ENCODE data around the gene ZNF22. TPM values are rescaled to one million over a fixed set of nuclear protein-coding genes. Genes with fewer than 3 reads are reported as not detected.

Gene ZNF22
- total and polyA plus RNA-seq, 2 experiments from 2014 or later = 22.1 to 31.3 TPM

- peaks cover 6% of the 10 kb centered on the region for H3K36me3 ChIP-seq
Measured at GRCh38 chr10:44974082-44974627, 26.6 kb upstream of the ZNF22 start.

GRCh38 chr10:44974628-44975430 lies 25.9 kb upstream of the ZNF22 start:
- Histone ChIP-seq H3K4me3 (peak overlapping the region; percentile 7), H3K27me3 (no peaks in the 10 kb centered on the region), H3K36me3 (peaks cover 6% of the 10 kb centered on the region), H3K9me3 (ENCODE audit: low read depth) (no peaks in the 10 kb centered on the region), H3K27ac (peak overlapping the region; percentile 96), H3K4me1 (ENCODE audit: low read depth) (peaks cover 54% of the 10 kb centered on the region)
- peak; percentile 70 to 85 for DNase-seq (ENCODE audit: low read depth in 1 of 2, low spot score in 1 of 2)
- peak; percentile 95 for TF ChIP-seq CTCF (IDR thresholded peaks at IDR 0.05; ENCODE audit: low read depth, low read length)

More at GRCh38 chr10:44974082-44974627, 26.6 kb upstream of the ZNF22 start:
- no peak for TF ChIP-seq CTCF (IDR thresholded peaks at IDR 0.05; ENCODE audit: low read depth, low read length)
- Histone ChIP-seq H3K4me1 (ENCODE audit: low read depth) (peaks cover 49% of the 10 kb centered on the region), H3K27ac (peak overlapping the region; percentile 96), H3K9me3 (ENCODE audit: low read depth) (no peaks in the 10 kb centered on the region), H3K4me3 (no peak overlapping the region), H3K27me3 (no peaks in the 10 kb centered on the region)
- DNase-seq (ENCODE audit: low read depth in 1 of 2, low spot score in 1 of 2) = no peak

GRCh38 chr10:44975431-44976331 lies 25.0 kb upstream of the ZNF22 start:
- Histone ChIP-seq H3K27me3 (no peaks in the 10 kb centered on the region), H3K4me3 (no peak overlapping the region), H3K9me3 (ENCODE audit: low read depth) (no peaks in the 10 kb centered on the region), H3K4me1 (ENCODE audit: low read depth) (peaks cover 63% of the 10 kb centered on the region), H3K27ac (peak overlapping the region; percentile 96), H3K36me3 (peaks cover 6% of the 10 kb centered on the region)
- no peak for TF ChIP-seq CTCF (IDR thresholded peaks at IDR 0.05; ENCODE audit: low read depth, low read length)
- DNase-seq (ENCODE audit: low read depth in 1 of 2, low spot score in 1 of 2) = peak; percentile 84 to 94

- peak overlapping the region; percentile 96 for H3K27ac ChIP-seq
- H3K36me3 ChIP-seq = peaks cover 6% of the 10 kb centered on the region
- no peaks in the 10 kb centered on the region for H3K9me3 ChIP-seq (ENCODE audit: low read depth)
- peaks cover 71% of the 10 kb centered on the region for H3K4me1 ChIP-seq (ENCODE audit: low read depth)
- DNase-seq (ENCODE audit: low read depth in 1 of 2, low spot score in 1 of 2) = peak in 1 of 2 donors; percentile 55
- no peaks in the 10 kb centered on the region for H3K27me3 ChIP-seq
- no peak overlapping the region for H3K4me3 ChIP-seq
- no peak for TF ChIP-seq CTCF (IDR thresholded peaks at IDR 0.05; ENCODE audit: low read depth, low read length)
Measured at GRCh38 chr10:44976352-44977198, 24.1 kb upstream of the ZNF22 start.
